Left ventricle myocardium inferior (tissue), 1 donor: ENCODE data around the gene ADCY5. TPM values are rescaled to one million over a fixed set of nuclear protein-coding genes. Genes with fewer than 3 reads are reported as not detected.

Experiments
- DNase-seq: peaks from one replicate; pipeline ENCODE4 v3.0.0-alpha.2; 2020
- H3K27ac ChIP-seq: fragments of 200-600 bp; replicated peaks from 2 replicates; pipeline ENCODE4 v1.8.0; 2021
- H3K27me3 ChIP-seq: fragments of 200-600 bp; 2 replicates; pipeline ENCODE4 v1.8.0; 2021; ENCODE audit warnings: low read depth
- H3K36me3 ChIP-seq: fragments of 200-600 bp; 2 replicates; pipeline ENCODE4 v1.8.0; 2021
- H3K4me1 ChIP-seq: fragments of 200-600 bp; 2 replicates; pipeline ENCODE4 v1.8.0; 2021
- H3K4me3 ChIP-seq: fragments of 200-600 bp; 2 replicates; pipeline ENCODE4 v1.8.0; 2021; ENCODE audit warnings: mild to moderate bottlenecking, moderate library complexity
- H3K9me3 ChIP-seq: fragments of 200-600 bp; replicated peaks from 2 replicates; pipeline ENCODE4 v1.8.0; 2021
- intact Hi-C: fragments of 100-400 bp; cut with micrococcal nuclease; formaldehyde crosslinking; loops from one replicate; pipeline ENCODE4 v1.11.0; 2022
- total RNA-seq: library from RNA; stranded (reverse); fragmentation: NEBNext Ultra II Directional; extraction: Animal tissue kit (Norgen Biotek cat#: 25700); gene quantifications from one replicate; pipeline ENCODE4 v1.2.1, GENCODE V29; 2021
- TF ChIP-seq, protein P1 (sequence below): fragments of 200-600 bp; IDR thresholded peaks from 2 replicates; pipeline ENCODE4 v1.8.0; 2021; ENCODE audit warnings: antibody characterized with exemption, mild to moderate bottlenecking, borderline replicate concordance
- donor health status: DM: no; HTN: yes; CAD: no; lungs with severe emphysema.

ADCY5 gene
- total RNA-seq, 1 donor from 2014 or later = 249 TPM

DNA sequence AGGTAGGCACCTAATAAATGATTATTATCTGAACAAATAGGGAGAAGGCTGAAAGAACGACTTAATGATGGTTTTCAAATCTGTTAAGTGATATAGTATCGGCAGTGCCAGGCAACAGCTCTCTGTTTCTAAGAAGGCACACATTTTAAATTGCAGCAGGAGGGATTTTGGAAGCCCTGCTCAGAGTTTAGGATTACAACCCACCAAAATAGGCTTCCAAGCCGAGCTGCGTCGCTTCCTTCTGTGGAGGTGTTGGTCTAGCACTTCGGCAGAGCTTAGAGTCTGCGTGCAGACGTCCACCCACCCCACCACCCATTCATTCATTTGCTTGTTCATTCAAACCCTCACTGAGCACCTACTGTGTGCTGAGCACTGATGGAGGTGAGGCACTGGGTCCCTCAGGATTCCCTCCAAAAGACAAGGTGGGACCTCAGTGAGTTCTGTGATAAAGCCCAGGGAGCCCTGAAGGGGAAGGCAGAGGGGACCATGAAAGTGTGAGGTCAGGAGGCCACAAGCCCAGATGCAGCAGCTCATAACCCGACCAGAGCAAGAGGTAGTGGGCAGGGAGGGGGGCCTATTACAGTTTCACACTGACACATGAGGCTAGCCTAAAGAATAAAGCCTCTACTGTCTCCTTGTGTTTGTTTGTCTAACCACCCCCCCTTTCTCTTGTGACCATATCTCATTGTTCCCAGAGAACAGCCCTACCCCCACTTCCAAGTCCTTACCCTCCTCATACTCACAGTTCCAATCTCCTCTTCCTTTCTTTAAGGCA, 8.9 kb downstream of the ADCY5 start:
- Histone ChIP-seq H3K9me3 (no peaks in the 10 kb centered on the region), H3K4me1 (peaks cover 85% of the 10 kb centered on the region), H3K27ac (peak overlapping the region; percentile 18), H3K36me3 (no peaks in the 10 kb centered on the region), H3K4me3 (no peak overlapping the region), H3K27me3 (peaks cover 4% of the 10 kb centered on the region)
- DNase-seq = no peak
- intact Hi-C loops = no loop called here
- TF ChIP-seq, protein P1, sequence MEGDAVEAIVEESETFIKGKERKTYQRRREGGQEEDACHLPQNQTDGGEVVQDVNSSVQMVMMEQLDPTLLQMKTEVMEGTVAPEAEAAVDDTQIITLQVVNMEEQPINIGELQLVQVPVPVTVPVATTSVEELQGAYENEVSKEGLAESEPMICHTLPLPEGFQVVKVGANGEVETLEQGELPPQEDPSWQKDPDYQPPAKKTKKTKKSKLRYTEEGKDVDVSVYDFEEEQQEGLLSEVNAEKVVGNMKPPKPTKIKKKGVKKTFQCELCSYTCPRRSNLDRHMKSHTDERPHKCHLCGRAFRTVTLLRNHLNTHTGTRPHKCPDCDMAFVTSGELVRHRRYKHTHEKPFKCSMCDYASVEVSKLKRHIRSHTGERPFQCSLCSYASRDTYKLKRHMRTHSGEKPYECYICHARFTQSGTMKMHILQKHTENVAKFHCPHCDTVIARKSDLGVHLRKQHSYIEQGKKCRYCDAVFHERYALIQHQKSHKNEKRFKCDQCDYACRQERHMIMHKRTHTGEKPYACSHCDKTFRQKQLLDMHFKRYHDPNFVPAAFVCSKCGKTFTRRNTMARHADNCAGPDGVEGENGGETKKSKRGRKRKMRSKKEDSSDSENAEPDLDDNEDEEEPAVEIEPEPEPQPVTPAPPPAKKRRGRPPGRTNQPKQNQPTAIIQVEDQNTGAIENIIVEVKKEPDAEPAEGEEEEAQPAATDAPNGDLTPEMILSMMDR = no peak

DNA sequence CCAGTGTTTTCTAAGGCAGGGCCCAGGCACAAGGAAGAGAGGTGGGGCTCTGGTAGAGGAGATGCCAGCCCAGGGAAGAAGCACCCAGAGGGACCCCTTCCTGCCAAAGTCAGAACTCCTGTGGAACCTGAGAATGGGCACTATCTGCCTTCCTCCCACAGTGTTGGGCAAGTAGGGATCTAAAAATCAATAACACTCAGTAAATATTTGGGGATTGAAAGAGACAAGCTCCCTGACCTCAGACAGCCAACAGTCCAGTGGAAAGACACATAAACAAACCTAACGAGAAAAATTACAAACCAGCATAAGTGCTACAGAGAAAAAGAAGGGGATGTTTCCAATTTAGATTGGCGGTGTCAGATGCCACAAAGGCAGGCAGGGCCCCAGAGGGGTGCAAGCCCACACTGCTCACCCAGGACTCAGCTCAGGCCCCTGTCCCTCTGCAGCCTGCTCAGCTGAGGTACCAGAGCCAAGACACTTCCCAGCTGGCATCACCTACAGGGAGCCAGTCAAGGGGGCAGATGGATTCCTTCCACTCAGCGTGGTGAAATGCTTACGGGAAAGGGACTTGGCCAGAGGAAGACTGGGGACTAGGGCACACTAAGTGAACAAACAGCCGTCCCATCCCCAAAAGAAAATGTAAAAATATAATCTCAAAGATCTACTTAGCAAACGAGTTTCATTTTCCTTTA, 15.9 kb downstream of the ADCY5 start:
- intact Hi-C loops = no loop called here
- Histone ChIP-seq H3K4me1 (peaks cover 90% of the 10 kb centered on the region), H3K27ac (peak overlapping the region; percentile 89), H3K4me3 (no peak overlapping the region), H3K27me3 (no peaks in the 10 kb centered on the region), H3K36me3 (no peaks in the 10 kb centered on the region), H3K9me3 (no peaks in the 10 kb centered on the region)
- DNase-seq = no peak
- TF ChIP-seq, protein P1 = no peak

GRCh38 chr3:123431658-123432324, 17.1 kb downstream of the ADCY5 start:
- H3K27me3 ChIP-seq = no peaks in the 10 kb centered on the region
- no peak overlapping the region for H3K4me3 ChIP-seq
- H3K27ac ChIP-seq = peak overlapping the region; percentile 89
- intact Hi-C loops = no loop called here
- H3K36me3 ChIP-seq = no peaks in the 10 kb centered on the region
- TF ChIP-seq, protein P1 = no peak
- DNase-seq = no peak
- H3K9me3 ChIP-seq = no peaks in the 10 kb centered on the region
- peaks cover 90% of the 10 kb centered on the region for H3K4me1 ChIP-seq

- intact Hi-C loops = no loop called here
- H3K27me3 ChIP-seq = no peaks in the 10 kb centered on the region
- TF ChIP-seq, protein P1 = no peak
- peak overlapping the region; percentile 89 for H3K27ac ChIP-seq
- no peak for DNase-seq
- no peaks in the 10 kb centered on the region for H3K36me3 ChIP-seq
- H3K4me3 ChIP-seq = no peak overlapping the region
- H3K9me3 ChIP-seq = no peaks in the 10 kb centered on the region
- H3K4me1 ChIP-seq = peaks cover 96% of the 10 kb centered on the region
Observed at GRCh38 chr3:123431007-123431657, 17.8 kb downstream of the ADCY5 start.

GRCh38 chr3:123430266-123430665, 18.6 kb downstream of the ADCY5 start:
- no peak overlapping the region for H3K4me3 ChIP-seq
- intact Hi-C loops = no loop called here
- no peaks in the 10 kb centered on the region for H3K27me3 ChIP-seq
- H3K36me3 ChIP-seq = no peaks in the 10 kb centered on the region
- no peaks in the 10 kb centered on the region for H3K9me3 ChIP-seq
- TF ChIP-seq, protein P1 = no peak
- H3K4me1 ChIP-seq = peaks cover 100% of the 10 kb centered on the region
- DNase-seq = no peak
- peak overlapping the region; percentile 89 for H3K27ac ChIP-seq
